Peyer's patch (tissue), 4 donors: Measurements from ENCODE around the gene TBC1D9B. TPM values are rescaled to one million over a fixed set of nuclear protein-coding genes. Genes with fewer than 3 reads are reported as not detected.

Experiments
- DNase-seq, 3 donors: peaks; one replicate each; pipeline ENCODE4 v3.0.0-alpha.2; 2017 to 2019
- H3K27ac ChIP-seq, 4 donors: fragments of 200-600 bp; sonication (generic); one replicate each; pipeline ENCODE4 v1.5.1; 2016 to 2019
- H3K27me3 ChIP-seq, 2 donors: fragments of 200-600 bp; sonication (generic); one replicate each; pipeline ENCODE4 v1.5.1; 2019
- H3K36me3 ChIP-seq, 3 donors: fragments of 200-600 bp; sonication (generic); one replicate each; pipeline ENCODE4 v1.5.1; 2016 to 2019
- H3K4me1 ChIP-seq, 4 donors: fragments of 200-600 bp; sonication (generic); one replicate each; pipeline ENCODE4 v1.5.1; 2016 to 2019
- H3K4me3 ChIP-seq, 4 donors: fragments of 200-600 bp; sonication (generic); 1 replicate in 3 of 4; 2 replicates in 1 of 4; pipeline ENCODE4 v1.5.1; 2016 to 2019; ENCODE audit warnings: mild to moderate bottlenecking in 1 of 4
- H3K9me3 ChIP-seq, 4 donors: fragments of 200-600 bp; sonication (generic); one replicate each; pipeline ENCODE4 v1.5.1; 2016 to 2019; ENCODE audit warnings: mild to moderate bottlenecking in 1 of 4
- CTCF ChIP-seq, 6 experiments: fragments of 450-650 bp in 4 of 6; fragments of 200-600 bp in 2 of 6; sonication (generic) in 1 of 6; IDR thresholded peaks; one replicate each; pipeline ENCODE4 v1.5.1; 2017 to 2019; ENCODE audit warnings: antibody characterized with exemption in 6 of 6, mild to moderate bottlenecking in 3 of 6, moderate library complexity in 1 of 6
- POLR2A ChIP-seq, 2 donors: fragments of 450-650 bp; IDR thresholded peaks; one replicate each; pipeline ENCODE4 v1.5.1; 2017; ENCODE audit warnings: antibody characterized with exemption in 2 of 2, mild to moderate bottlenecking in 2 of 2, moderate library complexity in 2 of 2
- total RNA-seq, 4 donors: library from RNA; depleted of rRNA; stranded (reverse); fragments of >200 nt; gene quantifications; one replicate each; pipeline ENCODE4 v1.1.0, GENCODE V29; 2016

Gene TBC1D9B
- total RNA-seq, 4 donors from 2014 or later: 89.7 to 281 (median 186) TPM

- H3K4me1 ChIP-seq: no peaks in the 10 kb centered on the region
Observed at GRCh38 chr5:179920175-179920574, 12.5 kb upstream of the TBC1D9B start.

GRCh38 chr5:179919487-179920060, 11.9 kb upstream of the TBC1D9B start:
- no peaks in the 10 kb centered on the region for H3K27me3 ChIP-seq
- H3K4me3 ChIP-seq: no peak overlapping the region
- no peak overlapping the region for H3K27ac ChIP-seq
- no peaks in the 10 kb centered on the region for H3K9me3 ChIP-seq
- peaks cover 0 to under 1% (median 0%) of the 10 kb centered on the region in 4 donors for H3K4me1 ChIP-seq
- H3K36me3 ChIP-seq: no peaks in the 10 kb centered on the region
- DNase-seq: no peak
- TF ChIP-seq POLR2A (IDR thresholded peaks at IDR 0.05) (no peak), CTCF (IDR thresholded peaks at IDR 0.05) (no peak)

More at GRCh38 chr5:179920175-179920574, 12.5 kb upstream of the TBC1D9B start:
- no peaks in the 10 kb centered on the region for H3K9me3 ChIP-seq
- H3K4me3 ChIP-seq: no peak overlapping the region
- TF ChIP-seq CTCF (IDR thresholded peaks at IDR 0.05) (no peak), POLR2A (IDR thresholded peaks at IDR 0.05) (no peak)
- no peaks in the 10 kb centered on the region for H3K27me3 ChIP-seq
- H3K27ac ChIP-seq: no peak overlapping the region
- DNase-seq: no peak
- no peaks in the 10 kb centered on the region for H3K36me3 ChIP-seq

- TF ChIP-seq POLR2A (IDR thresholded peaks at IDR 0.05) (no peak), CTCF (IDR thresholded peaks at IDR 0.05) (no peak)
- H3K4me3 ChIP-seq: no peak overlapping the region
- H3K27ac ChIP-seq: no peak overlapping the region
- H3K36me3 ChIP-seq: no peaks in the 10 kb centered on the region
- DNase-seq: no peak
- H3K27me3 ChIP-seq: no peaks in the 10 kb centered on the region
- no peaks in the 10 kb centered on the region for H3K9me3 ChIP-seq
- H3K4me1 ChIP-seq: peaks cover 0 to 7% (median 0%) of the 10 kb centered on the region in 4 donors
Observed at GRCh38 chr5:179918742-179919486, 11.2 kb upstream of the TBC1D9B start.

- H3K4me3 ChIP-seq: no peak overlapping the region
- no peaks in the 10 kb centered on the region for H3K27me3 ChIP-seq
- H3K27ac ChIP-seq: no peak overlapping the region
- TF ChIP-seq CTCF (IDR thresholded peaks at IDR 0.05) (no peak), POLR2A (IDR thresholded peaks at IDR 0.05) (no peak)
- H3K4me1 ChIP-seq: peaks cover 0 to 13% (median 0%) of the 10 kb centered on the region in 4 donors
- no peaks in the 10 kb centered on the region for H3K9me3 ChIP-seq
- no peaks in the 10 kb centered on the region for H3K36me3 ChIP-seq
- DNase-seq: no peak
Observed at GRCh38 chr5:179916523-179916922, 8.8 kb upstream of the TBC1D9B start.

- Histone ChIP-seq H3K9me3 (no peaks in the 10 kb centered on the region), H3K4me1 (peaks cover 0 to 13% (median 0%) of the 10 kb centered on the region in 4 donors), H3K36me3 (no peaks in the 10 kb centered on the region), H3K27ac (no peak overlapping the region), H3K27me3 (no peaks in the 10 kb centered on the region), H3K4me3 (no peak overlapping the region)
- no peak for DNase-seq
- TF ChIP-seq CTCF (IDR thresholded peaks at IDR 0.05) (no peak), POLR2A (IDR thresholded peaks at IDR 0.05) (no peak)
Observed at GRCh38 chr5:179915406-179915935, 7.8 kb upstream of the TBC1D9B start.
